ENCODE data around the gene EP400.

- no peak for TF ChIP-seq CTCF (IDR thresholded peaks at IDR 0.05)
- no peak for TF ChIP-seq POLR2A (IDR thresholded peaks at IDR 0.05)
Measured at GRCh38 chr12:132110677-132111076, 160.9 kb downstream of the EP400 start.
